ENCODE measurements around the gene NAT14. TPM values are rescaled to one million over a fixed set of nuclear protein-coding genes. Genes with fewer than 3 reads are reported as not detected.

NAT14 gene
- total RNA-seq, 1 experiment from 2014 or later = 17.5 TPM

- BruUV-seq (replicated peaks) = no TSS peak
- H3K4me2 ChIP-seq (ENCODE audit: low read length) = no peak overlapping the region
- TF ChIP-seq CTCF (conservative IDR thresholded peaks at IDR 0.05; ENCODE audit: low read depth, low read length) = no peak
- TF ChIP-seq EZH2phosphoT487 (IDR thresholded peaks at IDR 0.05; ENCODE audit: borderline replicate concordance, low read length) = no peak
- TF ChIP-seq EZH2 (IDR thresholded peaks at IDR 0.05; ENCODE audit: low read length, unreplicated experiment) = no peak
- intact Hi-C loops (cut with micrococcal nuclease) = loop anchor here (5.0 kb wide), 1 partner anchor 360 kb away; no protein-coding TSS in a partner anchor
- no peak overlapping the region for H2AFZ ChIP-seq (ENCODE audit: low read length)
- ChIA-PET CTCF (no interaction called here), POLR2A (ENCODE audit: unreplicated experiment) (no interaction called here)
- DNase-seq = no peak
- H3K9me2 ChIP-seq (replicated peaks; ENCODE audit: low read length) = no peaks in the 10 kb centered on the region
- no peak for ATAC-seq
- no peaks in the 10 kb centered on the region; the same call in 1 of the 2 replicates for H3K4me1 ChIP-seq (ENCODE audit: insufficient read depth, low read length)
- H3F3A ChIP-seq (ENCODE audit: low read length, unreplicated experiment) = no peaks in the 10 kb centered on the region
- H3K27me3 ChIP-seq (ENCODE audit: low read length) = no peaks in the 10 kb centered on the region
- H3K4me3 ChIP-seq (ENCODE audit: low read length) = no peak overlapping the region
- H3K9me3 ChIP-seq (ENCODE audit: low read length) = no peaks in the 10 kb centered on the region
- H3K27ac ChIP-seq (ENCODE audit: low read length) = no peak overlapping the region
- H4K20me1 ChIP-seq (ENCODE audit: low read length) = no peaks in the 10 kb centered on the region
- no peaks in the 10 kb centered on the region for H3K79me2 ChIP-seq (ENCODE audit: low read length)
- H3K36me3 ChIP-seq (ENCODE audit: low read depth, low read length) = no peaks in the 10 kb centered on the region
- H3K9ac ChIP-seq (ENCODE audit: low read length) = no peak overlapping the region
Observed at GRCh38 chr19:55502197-55502952, 17.4 kb downstream of the NAT14 start.

- Histone ChIP-seq H4K20me1 (ENCODE audit: low read length) (no peaks in the 10 kb centered on the region), H3F3A (ENCODE audit: low read length, unreplicated experiment) (no peaks in the 10 kb centered on the region), H3K79me2 (ENCODE audit: low read length) (no peaks in the 10 kb centered on the region), H3K4me1 (ENCODE audit: insufficient read depth, low read length) (no peaks in the 10 kb centered on the region; the same call in 1 of the 2 replicates), H3K4me2 (ENCODE audit: low read length) (no peak overlapping the region), H3K9me2 (replicated peaks; ENCODE audit: low read length) (no peaks in the 10 kb centered on the region), H3K27me3 (ENCODE audit: low read length) (no peaks in the 10 kb centered on the region), H2AFZ (ENCODE audit: low read length) (peak overlapping the region; percentile 85; the same call in 1 of the 2 replicates), H3K9ac (ENCODE audit: low read length) (no peak overlapping the region), H3K36me3 (ENCODE audit: low read depth, low read length) (no peaks in the 10 kb centered on the region), H3K27ac (ENCODE audit: low read length) (no peak overlapping the region), H3K9me3 (ENCODE audit: low read length) (no peaks in the 10 kb centered on the region), H3K4me3 (ENCODE audit: low read length) (no peak overlapping the region)
- intact Hi-C loops (cut with micrococcal nuclease) = loop anchor here (5.0 kb wide), 1 partner anchor 361 kb away; no protein-coding TSS in a partner anchor
- no TSS peak for BruUV-seq (replicated peaks)
- CTCF ChIA-PET = interaction anchor here (0.6 to 1.7 kb wide), 4 partner anchors 25 to 362 kb away, joined by 4 to 33 read pairs (median 4); no protein-coding TSS in a partner anchor
- no peak for DNase-seq
- ATAC-seq = no peak
- TF ChIP-seq CTCF (conservative IDR thresholded peaks at IDR 0.05; ENCODE audit: low read depth, low read length) (no peak), EZH2 (IDR thresholded peaks at IDR 0.05; ENCODE audit: low read length, unreplicated experiment) (no peak), EZH2phosphoT487 (IDR thresholded peaks at IDR 0.05; ENCODE audit: borderline replicate concordance, low read length) (no peak)
- POLR2A ChIA-PET (ENCODE audit: unreplicated experiment) = no interaction called here
Observed at GRCh38 chr19:55503157-55503501, 18.1 kb downstream of the NAT14 start.

Measured in PC-3 (cell line).